ENCODE results near the gene SFXN5.

Gene SFXN5

GRCh38 chr2:72952110-72952823 is 119.2 kb downstream of the SFXN5 start:
- FAIRE-seq: no peak

- no peak for FAIRE-seq
These were observed 120.0 kb downstream of the SFXN5 start for GRCh38 chr2:72951303-72952095.

- no peak for FAIRE-seq
These were observed 120.8 kb downstream of the SFXN5 start for GRCh38 chr2:72950558-72951255.

- FAIRE-seq: no peak
These were observed 121.9 kb downstream of the SFXN5 start for GRCh38 chr2:72949642-72950041.

GRCh38 chr2:72949045-72949444 is 122.5 kb downstream of the SFXN5 start:
- no peak for FAIRE-seq

- FAIRE-seq: no peak
These were observed 123.3 kb downstream of the SFXN5 start for GRCh38 chr2:72947952-72948830.

- no peak for FAIRE-seq
These were observed 125.0 kb downstream of the SFXN5 start for GRCh38 chr2:72946466-72946865.

GRCh38 chr2:72945450-72946019 is 126.0 kb downstream of the SFXN5 start:
- no peak for FAIRE-seq

- FAIRE-seq: no peak
These were observed 126.6 kb downstream of the SFXN5 start for GRCh38 chr2:72944804-72945449.

GRCh38 chr2:72943540-72944395 is 127.7 kb downstream of the SFXN5 start:
- FAIRE-seq: no peak

- FAIRE-seq: no peak
These were observed 128.6 kb downstream of the SFXN5 start for GRCh38 chr2:72942881-72943418.

- FAIRE-seq: no peak
These were observed 129.2 kb downstream of the SFXN5 start for GRCh38 chr2:72942293-72942692.

- FAIRE-seq: no peak
These were observed 130.7 kb downstream of the SFXN5 start for GRCh38 chr2:72940786-72941185.

- no peak for FAIRE-seq
These were observed 131.2 kb downstream of the SFXN5 start for GRCh38 chr2:72940361-72940760.

GRCh38 chr2:72938455-72938854 is 133.1 kb downstream of the SFXN5 start:
- FAIRE-seq: no peak

- no peak for FAIRE-seq
These were observed 134.2 kb downstream of the SFXN5 start for GRCh38 chr2:72937356-72937669.

- FAIRE-seq: no peak
These were observed 134.7 kb downstream of the SFXN5 start for GRCh38 chr2:72936660-72937355.

- no peak for FAIRE-seq
These were observed 135.9 kb downstream of the SFXN5 start for GRCh38 chr2:72935611-72935957.

GRCh38 chr2:72934683-72935610 is 136.6 kb downstream of the SFXN5 start:
- no peak for FAIRE-seq

All from A204.1 (cell line).